CD1c-positive myeloid dendritic cell (primary cell): ENCODE measurements around the gene APPBP2.
A peak's percentile ranks its signal among the peaks of the same experiment; 100 is the strongest.

Source experiments
- DNase-seq: peaks from one replicate; pipeline ENCODE4 v3.0.0-alpha.2; 2016; ENCODE audit errors: extremely low spot score

Gene APPBP2

GRCh38 chr17:60396412-60396811 lies 129.6 kb downstream of the APPBP2 start:
- no peak for DNase-seq

GRCh38 chr17:60395508-60396065 lies 130.5 kb downstream of the APPBP2 start:
- DNase-seq, result peak; percentile 60

GRCh38 chr17:60393840-60394723 lies 132.0 kb downstream of the APPBP2 start:
- peak; percentile 78 for DNase-seq
